ENCODE results near the gene DPP7. TPM values are rescaled to one million over a fixed set of nuclear protein-coding genes. Genes with fewer than 3 reads are reported as not detected.

Gene DPP7
- total and polyA plus RNA-seq, 10 of the 15 experiments (the other 5 are each of a cell fraction or from before 2014, with no cell fraction given) = 0.68 to 245 (median 106) TPM

DNA sequence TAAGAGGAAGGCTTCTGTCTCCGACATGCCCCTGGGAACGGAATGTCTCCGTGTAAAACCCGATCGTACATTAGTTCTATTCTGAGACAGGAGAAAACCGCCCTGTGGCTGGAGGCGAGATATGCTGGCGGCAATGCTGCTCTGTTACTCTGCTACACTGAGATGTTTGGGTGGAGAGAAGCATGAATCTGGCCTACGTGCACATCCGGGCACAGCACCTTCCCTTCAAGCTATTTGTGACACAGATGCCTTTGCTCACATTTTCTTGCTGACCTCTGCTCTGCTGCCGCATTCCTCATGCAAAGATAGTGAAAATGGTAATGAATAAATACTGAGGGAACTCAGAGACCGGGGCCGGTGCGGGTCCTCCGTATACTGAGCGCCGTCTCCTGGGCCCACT lies 2.2 kb upstream of the DPP7 start:
- H3K4me1 ChIP-seq (ENCODE audit: control insufficient read depth, insufficient read depth, low read length) = peaks cover 12% of the 10 kb centered on the region
- DNase-seq (ENCODE audit: low read depth, low spot score) = no peak
- FAIRE-seq = no peak
- H3K36me3 ChIP-seq (ENCODE audit: control insufficient read depth in 2 of 2, insufficient read depth in 2 of 2, low read length in 1 of 2) = peaks cover 4 to 7% of the 10 kb centered on the region in 2 experiments; a peak in 3 of 4 replicates
- H3K4me2 ChIP-seq (ENCODE audit: control insufficient read depth, insufficient read depth) = no peak overlapping the region
- H3K27ac ChIP-seq (ENCODE audit: control insufficient read depth, insufficient read depth) = no peak overlapping the region
- 96% methylated on average over 17 of the region's 17 CpGs for WGBS (ENCODE audit: insufficient coverage, insufficient replicate concordance, low lambda C conversion rate, missing lambda C conversion rate)
- ChIA-PET POLR2A (no interaction called here), CTCF (interaction anchor here (2.5 to 2.6 kb wide), 2 partner anchors 21 to 107 kb away, joined by 11 to 12 read pairs; no protein-coding TSS in a partner anchor), SMC1A (ENCODE audit: uncharacterized antibody, unreplicated experiment) (interaction anchor here (0.7 kb wide), 1 partner anchor 90 kb away, joined by 3 read pairs; no protein-coding TSS in a partner anchor), RAD21 (ENCODE audit: unreplicated experiment) (interaction anchor here (1.4 kb wide), 1 partner anchor 34 kb away, joined by 4 read pairs; no protein-coding TSS in a partner anchor)
- no peak overlapping the region for H3K9ac ChIP-seq (ENCODE audit: control insufficient read depth, insufficient read depth, low read length)
- H4K20me1 ChIP-seq (ENCODE audit: control insufficient read depth, insufficient read depth) = no peaks in the 10 kb centered on the region
- H2AFZ ChIP-seq (ENCODE audit: control insufficient read depth, low read depth, low read length) = no peak overlapping the region
- in situ Hi-C loops (cut with MboI) = no loop called here
- no peaks in the 10 kb centered on the region for H3K27me3 ChIP-seq (replicated peaks in 1 of 2; ENCODE audit: control insufficient read depth in 2 of 2, insufficient read depth in 2 of 2, low read length in 1 of 2)
- no TSS peak for BruUV-seq (replicated peaks)
- H3K79me2 ChIP-seq (ENCODE audit: control insufficient read depth, insufficient read depth, low read length) = peaks cover 2% of the 10 kb centered on the region
- TF ChIP-seq NR2C1 (IDR thresholded peaks at IDR 0.05) (no peak), SMC3 (IDR thresholded peaks at IDR 0.05; ENCODE audit: borderline replicate concordance, low read length) (no peak), SREBF2 (IDR thresholded peaks at IDR 0.05; ENCODE audit: low read length) (no peak)
- TF ChIP-seq, protein P1, sequence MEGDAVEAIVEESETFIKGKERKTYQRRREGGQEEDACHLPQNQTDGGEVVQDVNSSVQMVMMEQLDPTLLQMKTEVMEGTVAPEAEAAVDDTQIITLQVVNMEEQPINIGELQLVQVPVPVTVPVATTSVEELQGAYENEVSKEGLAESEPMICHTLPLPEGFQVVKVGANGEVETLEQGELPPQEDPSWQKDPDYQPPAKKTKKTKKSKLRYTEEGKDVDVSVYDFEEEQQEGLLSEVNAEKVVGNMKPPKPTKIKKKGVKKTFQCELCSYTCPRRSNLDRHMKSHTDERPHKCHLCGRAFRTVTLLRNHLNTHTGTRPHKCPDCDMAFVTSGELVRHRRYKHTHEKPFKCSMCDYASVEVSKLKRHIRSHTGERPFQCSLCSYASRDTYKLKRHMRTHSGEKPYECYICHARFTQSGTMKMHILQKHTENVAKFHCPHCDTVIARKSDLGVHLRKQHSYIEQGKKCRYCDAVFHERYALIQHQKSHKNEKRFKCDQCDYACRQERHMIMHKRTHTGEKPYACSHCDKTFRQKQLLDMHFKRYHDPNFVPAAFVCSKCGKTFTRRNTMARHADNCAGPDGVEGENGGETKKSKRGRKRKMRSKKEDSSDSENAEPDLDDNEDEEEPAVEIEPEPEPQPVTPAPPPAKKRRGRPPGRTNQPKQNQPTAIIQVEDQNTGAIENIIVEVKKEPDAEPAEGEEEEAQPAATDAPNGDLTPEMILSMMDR (IDR thresholded peaks at IDR 0.05 in 2 of 3, conservative IDR thresholded peaks at IDR 0.05 in 1 of 3; ENCODE audit: control insufficient read depth in 2 of 3, extremely low read depth in 1 of 3, insufficient read depth in 1 of 3, low read depth in 3 of 3, low read length in 3 of 3) = no peak
- no peak for ATAC-seq
- H3K4me3 ChIP-seq = no peak overlapping the region
- H3K9me3 ChIP-seq (replicated peaks; ENCODE audit: control insufficient read depth, insufficient read depth, low read length) = no peaks in the 10 kb centered on the region
- intact Hi-C loops (cut with micrococcal nuclease; ENCODE audit: unreplicated experiment) = loop anchor here (5.0 kb wide), 2 partner anchors 36 to 49 kb away; no protein-coding TSS in a partner anchor
